Fibroblast of villous mesenchyme (primary cell): ENCODE results near the gene DNAH7. TPM values are rescaled to one million over a fixed set of nuclear protein-coding genes. Genes with fewer than 3 reads are reported as not detected.

Experiments
- DNase-seq: peaks from one replicate; pipeline ENCODE4 v3.0.0-alpha.2; 2010; ENCODE audit warnings: low read depth
- H3K4me3 ChIP-seq: 2 replicates; pipeline ENCODE4 v1.5.1; 2011; ENCODE audit warnings: low read depth, mild to moderate bottlenecking, low read length
- CTCF ChIP-seq: IDR thresholded peaks from 2 replicates; pipeline ENCODE4 v1.5.1; 2012; ENCODE audit warnings: low read depth, mild to moderate bottlenecking, low read length; ENCODE audit not compliant: insufficient read depth
- total RNA-seq: library from RNA; depleted of rRNA; stranded (reverse); fragments of >200 nt; gene quantifications from 2 replicates; pipeline ENCODE4 v1.2.3, GENCODE V29; 2012

DNAH7 gene
- total RNA-seq, 1 donor = under 0.01 TPM

GRCh38 chr2:195912079-195912478 is 156.6 kb downstream of the DNAH7 start:
- DNase-seq = no peak
- TF ChIP-seq CTCF = no peak
- no peak overlapping the region for H3K4me3 ChIP-seq

- DNase-seq = no peak
- no peak for TF ChIP-seq CTCF
Measured at GRCh38 chr2:195910570-195910969, 158.1 kb downstream of the DNAH7 start.

GRCh38 chr2:195909926-195910325 is 158.7 kb downstream of the DNAH7 start:
- no peak for TF ChIP-seq CTCF
- DNase-seq = no peak
- H3K4me3 ChIP-seq = no peak overlapping the region

More at GRCh38 chr2:195910570-195910969, 158.1 kb downstream of the DNAH7 start:
- H3K4me3 ChIP-seq = no peak overlapping the region

GRCh38 chr2:195907474-195907873 is 161.2 kb downstream of the DNAH7 start:
- DNase-seq = no peak
- no peak for TF ChIP-seq CTCF
- H3K4me3 ChIP-seq = no peak overlapping the region

- DNase-seq = no peak
- H3K4me3 ChIP-seq = no peak overlapping the region
- no peak for TF ChIP-seq CTCF
Measured at GRCh38 chr2:195903956-195904355, 164.7 kb downstream of the DNAH7 start.

GRCh38 chr2:195902857-195903256 is 165.8 kb downstream of the DNAH7 start:
- no peak overlapping the region for H3K4me3 ChIP-seq
- no peak for DNase-seq
- TF ChIP-seq CTCF = no peak

GRCh38 chr2:195899226-195899625 is 169.4 kb downstream of the DNAH7 start:
- no peak overlapping the region for H3K4me3 ChIP-seq
- TF ChIP-seq CTCF = no peak
- no peak for DNase-seq
